C1 segment of cervical spinal cord (tissue), 14 donors: ENCODE results near the gene HBZ.
"Not testable (repeated sequence)": the region's sequence is repeated elsewhere in the genome, so short reads cannot be mapped to it uniquely, and the experiment has no call there.

Source experiments
- DNase-seq, 14 donors: peaks; one replicate each; lab custom pipeline; 2025; lab: John Stamatoyannopoulos, UW

HBZ gene

DNA sequence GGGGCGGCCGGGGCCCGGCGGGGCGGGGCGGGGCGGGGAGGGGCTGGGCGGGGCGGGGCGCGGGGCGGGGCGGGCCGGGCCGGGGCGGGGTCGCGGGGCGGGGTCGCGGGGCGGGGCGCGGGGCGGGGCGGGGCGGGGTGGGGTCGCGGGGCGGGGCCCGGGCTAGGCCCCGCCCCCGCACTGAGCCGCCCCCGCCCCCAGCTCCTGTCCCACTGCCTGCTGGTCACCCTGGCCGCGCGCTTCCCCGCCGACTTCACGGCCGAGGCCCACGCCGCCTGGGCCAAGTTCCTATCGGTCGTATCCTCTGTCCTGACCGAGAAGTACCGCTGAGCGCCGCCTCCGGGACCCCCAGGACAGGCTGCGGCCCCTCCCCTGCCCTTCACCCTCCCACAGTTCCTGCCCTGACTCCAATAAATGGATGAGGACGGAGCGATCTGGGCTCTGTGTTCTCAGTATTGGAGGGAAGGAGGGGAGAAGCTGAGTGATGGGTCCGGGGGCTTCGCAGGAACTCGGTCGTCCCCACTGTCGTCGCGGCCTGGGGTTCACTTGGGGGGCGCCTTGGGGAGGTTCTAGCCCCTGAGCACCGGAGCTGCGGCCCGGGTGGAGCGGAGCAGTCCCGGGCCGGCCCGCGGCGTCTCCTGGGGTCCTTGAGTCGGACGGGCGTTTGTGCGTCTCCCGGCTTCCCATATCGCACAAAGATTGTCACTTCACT lies 12.5 kb downstream of the HBZ start:
- DNase-seq, result no peak

DNA sequence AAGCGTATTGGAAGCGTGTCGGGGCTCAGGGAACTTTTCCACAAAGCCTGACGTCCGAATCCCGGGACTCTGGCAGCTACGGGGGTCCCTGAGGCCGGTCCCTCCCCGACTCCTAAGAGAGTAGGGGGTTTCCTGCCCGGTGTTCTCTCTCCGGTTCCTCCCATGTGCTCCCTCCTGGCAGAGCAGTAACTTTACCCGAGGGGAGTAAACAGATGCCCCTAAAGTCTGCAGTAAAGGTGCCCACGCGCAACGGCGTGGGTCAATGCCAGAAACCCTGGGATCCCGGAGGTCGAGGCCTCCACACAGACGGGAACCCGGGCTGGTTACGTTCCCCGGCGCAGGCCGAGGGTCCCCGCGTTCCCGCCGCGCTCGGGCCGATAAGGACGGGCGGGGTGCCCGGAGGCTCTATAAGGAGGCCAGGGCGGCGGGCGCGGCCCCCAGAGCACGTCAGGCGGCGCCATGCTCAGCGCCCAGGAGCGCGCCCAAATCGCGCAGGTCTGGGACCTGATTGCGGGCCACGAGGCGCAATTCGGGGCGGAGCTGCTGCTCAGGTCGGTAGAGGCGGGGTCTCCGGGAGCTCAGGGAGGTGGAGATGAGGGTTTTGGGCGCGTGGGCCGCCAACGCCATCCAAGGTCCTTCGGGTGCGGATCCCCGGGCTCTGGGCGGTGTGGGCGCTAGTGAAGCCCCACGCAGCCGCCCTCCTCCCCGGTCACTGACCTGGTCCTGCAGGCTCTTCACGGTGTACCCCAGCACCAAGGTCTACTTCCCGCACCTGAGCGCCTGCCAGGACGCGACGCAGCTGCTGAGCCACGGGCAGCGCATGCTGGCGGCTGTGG lies 13.3 kb downstream of the HBZ start, which contains the start of gene HBM:
Gene HBM (plus strand): TSS at position 440 of the 836 bp plus-strand sequence. CDS start 20 bp downstream, at position 460.
- DNase-seq, result no peak

DNA sequence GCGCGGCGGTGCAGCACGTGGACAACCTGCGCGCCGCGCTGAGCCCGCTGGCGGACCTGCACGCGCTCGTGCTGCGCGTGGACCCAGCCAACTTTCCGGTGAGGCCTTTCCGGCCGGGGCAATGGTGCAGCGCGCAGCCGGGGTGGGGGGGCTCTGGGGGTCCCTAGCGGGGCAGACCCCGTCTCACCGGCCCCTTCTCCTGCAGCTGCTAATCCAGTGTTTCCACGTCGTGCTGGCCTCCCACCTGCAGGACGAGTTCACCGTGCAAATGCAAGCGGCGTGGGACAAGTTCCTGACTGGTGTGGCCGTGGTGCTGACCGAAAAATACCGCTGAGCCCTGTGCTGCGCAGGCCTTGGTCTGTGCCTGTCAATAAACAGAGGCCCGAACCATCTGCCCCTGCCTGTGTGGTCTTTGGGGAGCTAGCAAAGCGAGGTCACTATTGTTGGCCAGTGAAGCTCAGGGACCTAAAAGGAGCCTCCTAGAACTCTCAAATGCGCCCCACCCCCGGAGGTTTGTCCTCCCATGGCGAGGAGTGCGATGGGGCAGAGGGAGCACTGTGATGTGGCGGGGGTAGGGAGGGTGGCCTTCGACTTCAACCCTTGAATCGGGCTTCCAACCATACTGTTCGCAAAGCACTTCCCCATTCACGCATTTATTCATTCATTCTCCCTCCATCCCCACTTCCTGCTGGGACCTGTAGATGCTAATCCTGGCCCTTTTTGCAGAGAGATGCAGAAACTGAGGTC lies 14.1 kb downstream of the HBZ start:
- no peak for DNase-seq

DNA sequence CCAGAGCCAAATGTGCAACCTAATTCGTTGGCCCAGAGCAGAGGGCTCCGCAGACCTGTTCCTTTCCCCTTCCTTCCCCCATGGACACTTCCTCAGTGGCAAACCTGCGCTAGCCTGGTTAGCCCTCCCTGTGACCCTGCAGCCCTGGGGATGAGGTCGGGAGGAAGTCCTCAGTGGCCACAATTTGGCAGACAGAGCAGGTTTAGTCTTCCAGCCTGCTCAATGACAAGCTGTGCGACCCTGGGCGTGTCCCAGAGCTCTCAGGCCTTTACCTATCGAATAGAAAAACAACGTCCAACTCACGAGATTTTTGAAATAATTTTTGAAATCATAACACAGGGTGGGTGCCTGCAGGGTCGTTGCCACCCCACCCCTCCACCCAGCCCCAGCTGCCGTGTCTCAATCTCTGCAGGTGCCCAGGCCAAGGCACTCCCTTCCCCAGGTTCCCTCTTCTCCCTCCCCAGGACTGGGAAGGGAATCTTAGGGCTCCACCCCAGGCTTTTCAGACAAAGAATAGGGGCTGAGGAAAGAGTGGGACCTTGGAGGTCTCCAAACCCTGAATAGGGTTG lies 14.8 kb downstream of the HBZ start:
- no peak for DNase-seq

DNA sequence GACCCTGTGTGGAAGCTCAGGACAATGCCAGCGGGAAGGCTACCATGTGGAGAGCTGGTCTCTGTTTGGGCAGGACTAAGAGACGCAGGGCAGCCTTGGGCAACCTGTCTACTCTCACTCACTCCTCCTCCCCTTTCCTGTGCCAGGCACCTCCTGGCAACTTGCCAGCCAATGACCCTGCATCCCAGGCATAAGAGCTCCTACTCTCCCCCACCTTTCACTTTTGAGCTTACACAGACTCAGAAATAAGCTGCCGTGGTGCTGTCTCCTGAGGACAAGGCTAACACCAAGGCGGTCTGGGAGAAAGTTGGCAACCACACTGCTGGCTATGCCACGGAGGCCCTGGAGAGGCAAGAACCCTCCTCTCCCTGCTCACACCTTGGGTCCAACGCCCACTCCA lies 16.0 kb downstream of the HBZ start:
- DNase-seq, result no peak

GRCh38 chr16:169014-169413 lies 16.6 kb downstream of the HBZ start:
- DNase-seq, result no peak

DNA sequence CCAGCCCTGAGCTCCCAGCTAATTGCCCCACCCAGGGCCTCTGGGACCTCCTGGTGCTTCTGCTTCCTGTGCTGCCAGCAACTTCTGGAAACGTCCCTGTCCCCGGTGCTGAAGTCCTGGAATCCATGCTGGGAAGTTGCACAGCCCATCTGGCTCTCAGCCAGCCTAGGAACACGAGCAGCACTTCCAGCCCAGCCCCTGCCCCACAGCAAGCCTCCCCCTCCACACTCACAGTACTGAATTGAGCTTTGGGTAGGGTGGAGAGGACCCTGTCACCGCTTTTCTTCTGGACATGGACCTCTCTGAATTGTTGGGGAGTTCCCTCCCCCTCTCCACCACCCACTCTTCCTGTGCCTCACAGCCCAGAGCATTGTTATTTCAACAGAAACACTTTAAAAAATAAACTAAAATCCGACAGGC lies 17.7 kb downstream of the HBZ start:
- DNase-seq, result not testable (repeated sequence)

DNA sequence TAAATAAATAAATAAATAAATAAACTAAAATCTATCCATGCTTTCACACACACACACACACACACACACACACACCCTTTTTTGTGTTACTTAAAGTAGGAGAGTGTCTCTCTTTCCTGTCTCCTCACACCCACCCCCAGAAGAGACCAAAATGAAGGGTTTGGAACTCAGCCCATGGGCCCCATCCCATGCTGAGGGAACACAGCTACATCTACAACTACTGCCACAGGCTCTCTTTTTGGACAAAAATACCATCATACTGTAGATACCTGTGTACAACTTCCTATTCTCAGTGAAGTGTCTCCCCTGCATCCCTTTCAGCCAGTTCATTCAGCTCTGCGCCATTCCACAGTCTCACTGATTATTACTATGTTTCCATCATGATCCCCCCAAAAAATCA lies 18.3 kb downstream of the HBZ start:
- no peak for DNase-seq

- not testable (repeated sequence) for DNase-seq
Observed at GRCh38 chr16:172374-172941, 20.0 kb downstream of the HBZ start, which contains the start of gene HBA2. HBA2 (plus strand) TSS chr16:172876; CDS start chr16:172913, 37 bp downstream.

GRCh38 chr16:173211-173854 lies 20.9 kb downstream of the HBZ start:
- not testable (repeated sequence) for DNase-seq

GRCh38 chr16:173928-174769 lies 21.7 kb downstream of the HBZ start:
- DNase-seq, result not testable (repeated sequence)

- DNase-seq, result no peak
Observed at GRCh38 chr16:175011-175949, 22.8 kb downstream of the HBZ start.

- not testable (repeated sequence) for DNase-seq
Observed at GRCh38 chr16:176006-176405, 23.6 kb downstream of the HBZ start.

DNA sequence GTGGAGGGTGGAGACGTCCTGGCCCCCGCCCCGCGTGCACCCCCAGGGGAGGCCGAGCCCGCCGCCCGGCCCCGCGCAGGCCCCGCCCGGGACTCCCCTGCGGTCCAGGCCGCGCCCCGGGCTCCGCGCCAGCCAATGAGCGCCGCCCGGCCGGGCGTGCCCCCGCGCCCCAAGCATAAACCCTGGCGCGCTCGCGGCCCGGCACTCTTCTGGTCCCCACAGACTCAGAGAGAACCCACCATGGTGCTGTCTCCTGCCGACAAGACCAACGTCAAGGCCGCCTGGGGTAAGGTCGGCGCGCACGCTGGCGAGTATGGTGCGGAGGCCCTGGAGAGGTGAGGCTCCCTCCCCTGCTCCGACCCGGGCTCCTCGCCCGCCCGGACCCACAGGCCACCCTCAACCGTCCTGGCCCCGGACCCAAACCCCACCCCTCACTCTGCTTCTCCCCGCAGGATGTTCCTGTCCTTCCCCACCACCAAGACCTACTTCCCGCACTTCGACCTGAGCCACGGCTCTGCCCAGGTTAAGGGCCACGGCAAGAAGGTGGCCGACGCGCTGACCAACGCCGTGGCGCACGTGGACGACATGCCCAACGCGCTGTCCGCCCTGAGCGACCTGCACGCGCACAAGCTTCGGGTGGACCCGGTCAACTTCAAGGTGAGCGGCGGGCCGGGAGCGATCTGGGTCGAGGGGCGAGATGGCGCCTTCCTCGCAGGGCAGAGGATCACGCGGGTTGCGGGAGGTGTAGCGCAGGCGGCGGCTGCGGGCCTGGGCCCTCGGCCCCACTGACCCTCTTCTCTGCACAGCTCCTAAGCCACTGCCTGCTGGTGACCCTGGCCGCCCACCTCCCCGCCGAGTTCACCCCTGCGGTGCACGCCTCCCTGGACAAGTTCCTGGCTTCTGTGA lies 24.3 kb downstream of the HBZ start, which contains the start of gene HBA1:
Gene HBA1 (plus strand): TSS at position 204 of the 906 bp plus-strand sequence. CDS start 37 bp downstream, at position 241.
- DNase-seq, result not testable (repeated sequence)

GRCh38 chr16:177394-177822 lies 25.0 kb downstream of the HBZ start:
- DNase-seq, result no peak

- DNase-seq, result no peak
Observed at GRCh38 chr16:177981-178667, 25.7 kb downstream of the HBZ start.

DNA sequence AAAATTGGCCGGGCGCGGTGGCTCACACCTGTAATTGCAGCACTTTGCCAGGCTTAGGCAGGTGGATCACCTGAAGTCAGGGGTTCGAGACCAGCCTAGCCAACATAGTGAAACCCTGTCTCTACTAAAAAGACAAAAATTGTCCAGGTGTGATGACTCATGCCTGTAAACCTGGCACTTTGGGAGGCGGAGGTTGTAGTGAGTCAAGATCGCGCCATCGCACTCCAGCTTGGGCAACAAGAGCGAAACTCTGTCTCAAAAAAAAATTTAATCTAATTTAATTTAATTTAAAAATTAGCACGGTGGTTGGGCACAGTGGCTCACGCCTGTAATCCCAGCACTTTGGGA lies 26.2 kb downstream of the HBZ start:
- no peak for DNase-seq
